Measurements from ENCODE around the gene MS4A14. TPM values are rescaled to one million over a fixed set of nuclear protein-coding genes. Genes with fewer than 3 reads are reported as not detected.

MS4A14 gene
- total RNA-seq, 1 experiment from 2014 or later: not detected

GRCh38 chr11:60429272-60429671 is 33.0 kb downstream of the MS4A14 start, which contains the start of gene MS4A5:
Gene MS4A5 (plus strand): TSS chr11:60429572. CDS start chr11:60429675, 103 bp downstream.
- H3K27me3 ChIP-seq (ENCODE audit: control insufficient read depth, insufficient read depth, low read length): no peaks in the 10 kb centered on the region
- in situ Hi-C loops (cut with HindIII; ENCODE audit: low pct_unique_long_range_greater_than_20kb, low sequenced_read_pairs): no loop called here
- no peaks in the 10 kb centered on the region for H3K4me1 ChIP-seq (ENCODE audit: control insufficient read depth, insufficient read depth, low read length)
- H3K36me3 ChIP-seq (ENCODE audit: control insufficient read depth, insufficient read depth, low read length): no peaks in the 10 kb centered on the region
- CTCF ChIA-PET: no interaction called here
- intact Hi-C loops (cut with micrococcal nuclease; ENCODE audit: unreplicated experiment): no loop called here
- no peak within 1 kb of the TSS for H3K4me3 ChIP-seq (ENCODE audit: low read depth in 2 of 2, low read length in 2 of 2)
- no peaks in the 10 kb centered on the region for H3K9me3 ChIP-seq (ENCODE audit: control insufficient read depth, insufficient read depth, low read depth, low read length)
- POLR2A ChIA-PET: no interaction called here
- TF ChIP-seq REST (IDR thresholded peaks at IDR 0.05; ENCODE audit: insufficient read depth in 1 of 2, low read depth in 2 of 2, low read length in 1 of 2) (no peak), TCF7L2 (IDR thresholded peaks at IDR 0.05; ENCODE audit: low read depth, low read length) (no peak), SIN3A (IDR thresholded peaks at IDR 0.05; ENCODE audit: borderline replicate concordance, insufficient read depth, low read depth, low read length) (no peak), POLR2AphosphoS5 (IDR thresholded peaks at IDR 0.05; ENCODE audit: low read depth, low read length) (no peak)
- TF ChIP-seq, protein P1, sequence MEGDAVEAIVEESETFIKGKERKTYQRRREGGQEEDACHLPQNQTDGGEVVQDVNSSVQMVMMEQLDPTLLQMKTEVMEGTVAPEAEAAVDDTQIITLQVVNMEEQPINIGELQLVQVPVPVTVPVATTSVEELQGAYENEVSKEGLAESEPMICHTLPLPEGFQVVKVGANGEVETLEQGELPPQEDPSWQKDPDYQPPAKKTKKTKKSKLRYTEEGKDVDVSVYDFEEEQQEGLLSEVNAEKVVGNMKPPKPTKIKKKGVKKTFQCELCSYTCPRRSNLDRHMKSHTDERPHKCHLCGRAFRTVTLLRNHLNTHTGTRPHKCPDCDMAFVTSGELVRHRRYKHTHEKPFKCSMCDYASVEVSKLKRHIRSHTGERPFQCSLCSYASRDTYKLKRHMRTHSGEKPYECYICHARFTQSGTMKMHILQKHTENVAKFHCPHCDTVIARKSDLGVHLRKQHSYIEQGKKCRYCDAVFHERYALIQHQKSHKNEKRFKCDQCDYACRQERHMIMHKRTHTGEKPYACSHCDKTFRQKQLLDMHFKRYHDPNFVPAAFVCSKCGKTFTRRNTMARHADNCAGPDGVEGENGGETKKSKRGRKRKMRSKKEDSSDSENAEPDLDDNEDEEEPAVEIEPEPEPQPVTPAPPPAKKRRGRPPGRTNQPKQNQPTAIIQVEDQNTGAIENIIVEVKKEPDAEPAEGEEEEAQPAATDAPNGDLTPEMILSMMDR (IDR thresholded peaks at IDR 0.05): no peak
- ATAC-seq (no peak), DNase-seq (ENCODE audit: low read depth, low spot score) (no peak)
- no TSS peak for BruUV-seq (replicated peaks)
- H3K27ac ChIP-seq (ENCODE audit: low read length): no peak within 1 kb of the TSS

DNA sequence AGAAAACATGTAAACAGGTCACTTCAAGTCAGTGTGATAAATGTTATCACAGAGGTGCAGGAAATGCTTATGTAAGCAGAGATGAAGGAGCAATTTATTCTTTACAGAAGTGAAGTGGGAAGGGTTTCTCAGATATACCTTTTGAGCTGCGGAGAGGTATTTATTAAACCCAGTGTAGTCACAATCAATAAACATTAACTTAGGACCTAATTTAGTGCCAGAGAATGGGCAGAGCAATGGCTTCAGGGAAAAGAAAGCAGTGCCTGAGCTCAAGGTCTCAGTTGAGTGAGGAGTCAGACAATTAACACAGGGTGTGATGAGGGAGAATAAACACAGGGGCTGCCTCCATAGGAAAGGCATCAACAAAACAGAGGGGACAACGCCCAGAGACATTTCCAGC is 35.0 kb downstream of the MS4A14 start:
- H3K4me1 ChIP-seq (ENCODE audit: control insufficient read depth, insufficient read depth, low read length): no peaks in the 10 kb centered on the region
- ChIA-PET CTCF (no interaction called here), POLR2A (no interaction called here)
- ATAC-seq (no peak), DNase-seq (ENCODE audit: low read depth, low spot score) (no peak)
- H3K27me3 ChIP-seq (ENCODE audit: control insufficient read depth, insufficient read depth, low read length): no peaks in the 10 kb centered on the region
- H3K9me3 ChIP-seq (ENCODE audit: control insufficient read depth, insufficient read depth, low read depth, low read length): no peaks in the 10 kb centered on the region
- TF ChIP-seq TCF7L2 (IDR thresholded peaks at IDR 0.05; ENCODE audit: low read depth, low read length) (no peak), REST (IDR thresholded peaks at IDR 0.05; ENCODE audit: insufficient read depth in 1 of 2, low read depth in 2 of 2, low read length in 1 of 2) (no peak), SIN3A (IDR thresholded peaks at IDR 0.05; ENCODE audit: borderline replicate concordance, insufficient read depth, low read depth, low read length) (no peak), POLR2AphosphoS5 (IDR thresholded peaks at IDR 0.05; ENCODE audit: low read depth, low read length) (no peak)
- TF ChIP-seq, protein P1 (IDR thresholded peaks at IDR 0.05): no peak
- H3K27ac ChIP-seq (ENCODE audit: low read length): no peak overlapping the region
- intact Hi-C loops (cut with micrococcal nuclease; ENCODE audit: unreplicated experiment) (no loop called here), in situ Hi-C loops (cut with HindIII; ENCODE audit: low pct_unique_long_range_greater_than_20kb, low sequenced_read_pairs) (no loop called here)
- H3K36me3 ChIP-seq (ENCODE audit: control insufficient read depth, insufficient read depth, low read length): no peaks in the 10 kb centered on the region
- no TSS peak for BruUV-seq (replicated peaks)
- no peak overlapping the region for H3K4me3 ChIP-seq (ENCODE audit: low read depth in 2 of 2, low read length in 2 of 2)
